Right hindlimb (tissue), 1 donor: ENCODE data around the gene CNN2.

ENCODE experiments used
- DNase-seq: peaks from one replicate; pipeline ENCODE4 v3.0.0-alpha.2; 2018

The CNN2 gene

DNA sequence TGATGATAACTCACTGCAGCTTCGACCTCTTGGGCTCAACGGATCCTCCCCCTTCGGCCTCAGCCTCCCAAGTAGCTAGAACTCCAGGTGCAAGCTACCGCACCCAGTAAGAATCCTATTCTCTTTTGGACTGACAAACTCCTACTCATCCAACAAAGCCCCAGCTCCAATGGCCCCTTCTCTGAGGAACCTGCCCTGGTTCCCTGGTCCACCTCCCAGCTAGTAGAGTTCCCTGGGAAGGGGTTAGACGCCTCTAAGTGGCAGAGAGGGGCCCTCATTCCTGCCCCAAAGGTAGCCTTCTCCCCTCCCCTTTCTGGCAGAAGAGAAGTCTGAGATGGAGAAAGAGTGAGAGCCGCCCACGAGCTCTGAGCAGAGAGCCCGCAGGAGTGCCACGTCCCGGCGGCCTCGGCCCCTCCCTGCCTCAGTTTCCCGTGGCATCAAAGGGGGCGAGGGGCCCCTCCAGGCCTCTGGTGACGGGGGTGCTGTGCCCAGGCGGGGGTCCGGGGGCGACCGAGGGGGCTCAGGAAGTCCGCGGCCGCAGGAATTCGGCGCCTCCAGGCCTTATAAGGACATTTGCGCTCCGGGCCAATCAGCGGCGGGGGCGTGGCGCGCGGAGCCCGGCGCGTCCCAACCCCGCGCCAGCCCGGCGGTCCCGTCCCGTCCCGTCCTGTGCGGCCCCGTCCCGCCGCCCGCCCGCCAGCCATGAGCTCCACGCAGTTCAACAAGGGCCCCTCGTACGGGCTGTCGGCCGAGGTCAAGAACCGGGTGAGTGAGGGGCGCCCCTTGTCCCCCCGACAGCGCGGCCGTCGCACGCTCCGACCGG is at the start of gene CNN2:
TSS of gene CNN2 (plus strand) at position 649 of the 823 bp plus-strand sequence. CDS start at position 703, 54 bp downstream.
- DNase-seq = peak; percentile 90

DNA sequence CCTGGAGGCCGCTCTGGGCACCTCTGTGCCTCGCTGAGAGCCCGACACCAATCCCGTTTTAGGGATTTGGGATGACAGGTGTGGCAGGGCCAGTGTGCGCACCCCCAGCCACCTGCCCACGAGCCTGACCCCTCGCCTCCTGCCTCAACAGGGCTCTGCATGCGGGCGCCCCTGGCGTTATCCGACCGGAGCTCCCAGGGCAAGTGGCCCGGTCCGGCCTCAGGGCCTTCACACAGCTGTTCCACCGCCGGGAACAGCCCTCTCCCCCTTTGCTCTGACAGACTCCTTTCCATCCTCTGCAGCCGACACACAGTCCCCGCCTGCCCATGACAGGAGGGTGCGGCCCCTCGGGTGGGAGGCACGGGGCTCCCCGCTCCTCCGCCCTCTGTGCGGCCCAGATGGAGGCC is 49.3 kb upstream of the CNN2 start:
- DNase-seq = no peak

DNA sequence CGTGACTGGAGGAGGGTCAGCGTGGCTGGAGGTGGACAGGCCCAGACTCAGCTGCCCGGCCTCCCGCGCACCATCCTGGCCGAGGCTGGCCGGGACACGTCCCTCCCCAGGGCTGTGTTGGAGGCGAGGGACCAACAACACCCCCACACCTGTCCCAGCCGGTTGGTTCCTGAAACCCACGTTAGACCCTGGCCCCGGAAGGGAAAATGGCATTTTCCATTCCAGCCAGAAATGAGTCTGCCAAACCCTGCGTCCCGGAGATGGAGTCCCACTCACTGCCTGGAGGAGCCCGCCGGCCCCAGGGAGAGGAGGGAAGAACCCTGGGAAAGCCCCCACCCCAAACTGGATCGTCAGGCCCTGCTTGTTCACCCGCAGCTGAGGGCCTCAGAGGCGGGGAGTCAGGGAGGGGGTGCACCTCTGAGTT is 47.1 kb upstream of the CNN2 start:
- DNase-seq = no peak

DNA sequence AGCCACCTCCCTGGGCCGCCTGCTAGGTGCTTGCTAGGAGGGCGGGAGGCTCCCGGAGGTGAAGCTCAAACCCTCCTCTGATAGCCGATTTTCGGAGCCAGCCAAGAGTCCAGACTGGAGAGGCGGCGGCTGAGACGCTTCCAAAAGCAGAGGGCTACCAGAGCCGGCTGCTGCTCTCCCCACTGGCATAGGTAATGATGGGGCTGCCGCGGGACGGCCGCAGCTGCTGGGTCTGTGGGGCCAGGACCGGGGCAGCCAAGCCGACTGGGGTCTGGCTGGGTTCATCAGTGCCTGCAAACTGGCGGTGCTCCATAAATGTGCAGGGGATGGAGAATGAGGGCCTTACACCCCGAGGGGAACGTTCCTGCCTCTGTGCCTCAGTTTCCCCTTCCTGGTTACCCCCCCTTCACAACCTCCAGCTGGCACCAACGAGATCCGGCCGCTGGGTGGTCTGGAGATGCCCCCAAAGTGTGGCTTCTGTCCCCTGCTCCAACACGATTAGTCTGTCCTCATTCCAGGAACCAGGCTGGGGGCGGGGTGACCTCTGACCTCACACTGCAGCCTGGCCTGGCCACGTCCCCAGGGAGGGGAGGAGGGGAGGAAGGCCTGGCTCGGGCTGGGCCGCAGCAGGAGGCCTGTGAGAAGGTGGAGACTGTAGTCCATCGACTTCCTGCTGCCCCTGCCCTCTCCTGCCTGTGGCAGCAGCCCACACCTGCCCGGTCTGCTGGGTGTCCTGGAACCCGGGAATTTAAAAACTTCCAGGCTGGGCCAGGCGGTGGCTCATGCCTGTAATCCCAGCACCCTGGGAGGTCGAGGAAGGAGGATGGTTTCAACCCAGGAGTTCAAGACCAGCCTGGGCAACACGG is 46.0 kb upstream of the CNN2 start:
- DNase-seq = no peak

DNA sequence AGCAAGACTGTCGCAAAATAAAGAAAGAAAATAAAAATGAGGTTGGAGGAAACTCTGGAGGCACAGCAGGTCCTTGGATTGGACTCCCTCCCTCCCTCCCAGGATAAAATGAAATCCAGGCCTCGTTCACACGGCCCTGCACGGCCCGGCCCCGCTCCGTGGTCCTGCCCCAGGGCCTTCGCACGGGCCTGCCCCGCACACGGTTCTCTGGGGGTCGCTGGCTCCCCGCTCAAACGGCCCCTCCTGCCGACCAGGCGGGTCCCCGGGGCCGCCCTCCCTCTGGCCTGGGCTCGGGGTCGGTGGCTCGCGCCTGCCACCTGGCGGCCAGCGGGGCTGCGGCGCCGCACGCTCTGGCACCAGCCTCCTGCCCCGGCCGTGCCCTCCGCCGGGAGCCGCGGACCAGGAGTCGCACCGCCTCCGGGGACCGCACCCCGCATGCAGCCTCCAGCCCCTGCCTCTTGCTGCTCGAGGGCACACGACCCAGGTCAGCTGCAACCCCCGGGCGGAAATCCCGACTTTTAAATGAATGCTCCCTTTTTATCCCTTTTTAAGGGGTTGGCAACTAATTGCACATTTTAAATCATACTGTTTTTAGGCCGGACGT is 43.7 kb upstream of the CNN2 start:
- DNase-seq = peak; percentile 81

DNA sequence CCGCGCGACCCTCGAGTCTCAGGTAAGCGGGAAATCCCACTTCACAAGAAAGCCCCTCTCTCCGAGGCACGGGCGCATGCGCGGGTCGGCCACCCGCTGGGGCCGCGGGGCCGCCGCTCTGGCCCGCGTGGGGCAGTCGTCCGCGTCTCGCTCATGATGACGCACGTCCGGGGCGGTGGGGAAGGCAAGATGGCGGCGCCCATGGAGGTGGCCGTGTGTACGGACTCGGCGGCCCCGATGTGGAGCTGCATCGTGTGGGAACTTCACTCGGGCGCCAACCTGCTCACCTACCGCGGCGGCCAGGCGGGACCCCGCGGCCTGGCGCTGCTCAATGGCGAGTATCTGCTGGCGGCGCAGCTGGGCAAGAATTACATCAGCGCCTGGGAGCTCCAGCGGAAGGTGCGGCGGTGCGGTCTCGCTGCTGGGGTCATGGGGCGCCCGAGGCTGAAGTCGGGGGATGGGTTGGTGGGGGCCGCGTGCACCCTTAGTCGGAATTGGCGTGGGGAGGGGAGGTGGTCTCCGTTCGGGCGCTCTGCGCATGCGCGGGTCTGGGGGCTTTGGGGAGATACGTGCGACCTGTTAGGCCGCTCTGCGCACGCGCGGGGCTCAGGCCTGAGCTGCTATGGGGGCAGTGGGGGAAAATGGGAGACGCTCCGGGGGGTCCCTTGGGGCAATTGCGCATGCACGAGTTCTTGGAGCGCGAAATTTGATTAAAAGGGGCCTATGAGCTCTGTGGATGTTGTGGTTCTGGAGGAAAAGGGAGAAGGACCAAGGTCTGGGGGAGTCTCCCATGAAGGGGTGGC is 42.0 kb upstream of the CNN2 start, which contains the start of gene WDR18:
TSS of gene WDR18 (plus strand) at position 181 of the 803 bp plus-strand sequence. CDS start at position 190, 9 bp downstream.
- peak; percentile 95 for DNase-seq

DNA sequence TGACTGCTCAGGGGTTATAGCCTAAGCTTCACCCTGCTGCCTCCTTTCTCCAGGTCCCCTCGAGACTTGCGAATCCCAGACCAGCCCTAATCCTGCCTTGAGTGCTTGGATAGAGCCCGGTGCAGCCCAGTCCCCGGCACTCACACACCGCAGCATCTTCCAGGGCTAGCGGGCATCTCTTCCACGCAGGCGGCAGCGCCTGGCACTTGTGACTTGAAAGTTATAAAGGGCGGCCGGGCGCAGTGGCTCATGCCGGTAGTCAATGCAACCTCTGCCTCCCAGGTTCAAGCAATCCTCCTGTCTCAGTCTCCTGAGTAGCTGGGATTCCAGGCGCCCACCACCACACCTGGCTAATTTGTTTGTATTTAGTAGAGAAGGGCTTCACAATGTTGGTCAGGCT is 40.3 kb upstream of the CNN2 start:
- DNase-seq = no peak

DNA sequence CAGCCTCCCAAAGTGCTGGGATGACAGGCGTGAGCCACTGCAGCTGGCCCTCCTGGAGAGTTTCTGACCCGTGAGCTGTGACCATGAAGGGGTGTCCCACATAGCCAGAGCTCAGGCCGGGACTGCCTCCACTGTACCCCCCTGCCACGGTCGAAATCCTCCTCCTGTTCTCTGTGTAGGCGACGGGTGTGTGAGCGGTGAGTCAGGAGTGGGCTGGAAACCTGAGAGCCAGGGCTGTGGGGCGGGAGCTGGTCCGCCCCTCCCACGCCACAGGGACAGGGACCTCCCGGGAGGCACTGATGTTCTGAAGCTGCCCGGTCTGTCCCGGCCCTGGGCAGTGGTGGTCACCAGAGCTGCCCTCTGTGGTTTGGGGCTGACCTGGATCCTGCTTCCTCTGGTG is 38.3 kb upstream of the CNN2 start:
- DNase-seq = no peak

DNA sequence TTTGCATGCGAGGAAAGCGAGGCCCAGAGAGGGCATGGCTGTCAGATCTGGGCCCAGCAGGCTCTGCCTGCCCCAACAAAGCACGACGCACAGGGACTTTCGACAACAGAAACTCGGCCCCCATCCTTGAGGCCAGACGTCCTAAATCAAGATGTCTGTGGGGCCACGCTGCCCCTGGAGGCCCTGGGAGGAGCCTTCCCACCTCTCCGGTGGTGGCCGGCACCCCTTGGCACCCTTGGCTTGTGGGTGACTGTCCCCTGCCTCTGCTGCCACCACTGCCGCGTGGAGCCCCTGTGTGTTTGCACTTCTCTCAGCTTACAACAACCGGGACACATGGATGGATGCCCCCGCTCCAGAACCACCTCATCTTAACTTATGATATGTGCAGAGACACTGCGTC is 37.9 kb upstream of the CNN2 start:
- no peak for DNase-seq

DNA sequence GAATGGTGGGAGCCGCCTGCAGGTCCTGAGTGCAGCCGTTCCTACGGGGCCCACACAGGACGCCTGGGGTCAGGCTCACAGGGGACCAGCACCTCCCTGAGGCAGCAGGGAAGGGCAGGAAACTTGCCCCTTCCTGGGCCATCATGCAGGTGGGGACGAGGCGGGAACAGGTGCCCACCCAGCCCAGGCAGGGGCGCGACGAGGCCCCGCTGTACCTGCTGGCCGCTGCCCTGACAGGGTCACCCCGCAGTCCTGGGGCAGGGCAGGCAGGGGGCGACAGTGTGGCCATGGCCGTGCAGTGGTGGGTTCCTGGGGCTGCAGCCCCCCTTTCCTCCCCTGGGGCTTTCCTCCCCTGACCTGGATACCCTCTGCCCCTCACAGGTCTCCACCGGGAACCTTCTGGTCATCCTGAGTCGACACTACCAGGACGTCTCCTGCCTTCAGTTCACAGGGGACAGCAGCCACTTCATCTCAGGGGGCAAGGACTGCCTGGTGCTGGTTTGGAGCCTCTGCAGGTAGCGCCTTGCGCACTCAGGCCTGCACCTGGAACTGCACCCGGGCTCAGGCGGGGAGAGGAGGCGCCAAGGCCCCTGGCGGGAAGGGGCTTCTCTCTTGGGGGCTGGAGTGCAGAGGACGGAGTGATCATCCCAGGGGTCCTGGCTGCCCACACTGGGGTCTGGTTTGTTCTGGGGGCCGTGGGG is 36.9 kb upstream of the CNN2 start:
- DNase-seq = no peak

DNA sequence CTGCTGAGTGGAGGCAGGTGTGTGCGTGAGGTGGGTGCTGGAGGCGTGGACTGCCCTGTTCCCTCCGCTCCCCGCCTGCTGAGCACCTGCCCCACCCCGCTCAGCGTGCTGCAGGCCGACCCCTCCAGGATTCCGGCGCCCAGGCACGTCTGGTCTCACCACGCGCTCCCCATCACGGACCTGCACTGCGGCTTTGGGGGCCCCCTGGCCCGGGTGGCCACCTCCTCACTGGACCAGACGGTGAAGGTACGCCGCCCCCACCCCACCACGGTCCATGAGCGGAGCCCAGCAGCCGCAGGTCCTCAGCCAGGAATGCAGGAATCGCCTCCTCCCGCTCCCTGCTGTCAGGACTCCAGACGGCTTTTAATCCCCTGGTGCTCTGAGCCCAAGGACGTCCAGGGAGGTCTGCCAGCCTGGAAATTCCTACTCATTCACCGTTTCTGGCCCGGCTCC is 36.3 kb upstream of the CNN2 start:
- DNase-seq = no peak

DNA sequence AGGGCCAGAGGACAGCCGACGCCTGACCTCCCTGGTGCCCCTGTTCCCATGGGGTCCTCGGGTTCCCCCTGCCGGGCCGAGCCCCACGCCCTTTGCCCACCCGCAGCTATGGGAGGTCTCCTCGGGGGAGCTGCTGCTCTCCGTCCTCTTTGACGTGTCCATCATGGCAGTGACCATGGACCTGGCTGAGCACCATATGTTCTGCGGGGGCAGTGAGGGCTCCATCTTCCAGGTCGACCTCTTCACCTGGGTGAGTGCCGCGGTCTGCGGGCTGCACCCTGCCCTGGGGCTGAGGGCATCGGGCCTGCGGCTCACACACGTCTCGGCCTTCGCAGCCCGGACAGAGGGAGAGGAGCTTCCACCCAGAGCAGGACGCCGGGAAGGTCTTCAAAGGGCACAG is 35.7 kb upstream of the CNN2 start:
- no peak for DNase-seq

DNA sequence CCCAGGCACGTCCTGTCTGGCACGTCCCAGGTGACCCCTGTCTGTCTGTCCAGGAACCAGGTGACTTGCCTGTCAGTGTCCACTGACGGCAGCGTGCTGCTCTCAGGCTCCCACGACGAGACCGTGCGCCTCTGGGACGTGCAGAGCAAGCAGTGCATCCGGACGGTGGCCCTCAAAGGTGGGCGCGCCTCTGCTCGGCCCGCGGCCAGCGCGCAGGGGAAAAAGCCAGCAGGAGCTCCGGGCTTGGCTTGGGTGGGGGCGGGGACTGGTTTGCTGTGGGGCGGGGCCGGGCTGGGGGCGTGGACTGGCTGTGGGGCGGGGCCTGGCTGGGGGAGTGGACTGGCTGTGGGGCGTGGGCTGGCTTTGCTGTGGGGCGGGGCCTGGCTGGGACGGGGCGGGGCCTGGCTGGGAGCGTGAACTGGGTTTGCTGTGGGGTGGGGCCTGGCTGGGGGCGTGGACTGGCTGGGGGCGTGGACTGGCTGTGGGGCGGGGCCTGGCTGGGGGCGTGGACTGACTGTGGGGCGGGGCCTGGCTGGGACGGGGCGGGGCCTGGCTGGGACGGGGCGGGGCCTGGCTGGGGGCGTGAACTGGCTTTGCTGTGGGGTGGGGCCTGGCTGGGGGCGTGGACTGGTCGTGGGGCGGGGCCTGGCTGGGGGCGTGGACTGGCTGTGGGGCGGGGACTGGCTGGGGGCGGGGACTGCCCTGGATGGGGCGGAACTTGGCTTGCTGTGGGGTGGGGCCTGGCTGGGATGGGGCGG is 35.1 kb upstream of the CNN2 start:
- no peak for DNase-seq

DNA sequence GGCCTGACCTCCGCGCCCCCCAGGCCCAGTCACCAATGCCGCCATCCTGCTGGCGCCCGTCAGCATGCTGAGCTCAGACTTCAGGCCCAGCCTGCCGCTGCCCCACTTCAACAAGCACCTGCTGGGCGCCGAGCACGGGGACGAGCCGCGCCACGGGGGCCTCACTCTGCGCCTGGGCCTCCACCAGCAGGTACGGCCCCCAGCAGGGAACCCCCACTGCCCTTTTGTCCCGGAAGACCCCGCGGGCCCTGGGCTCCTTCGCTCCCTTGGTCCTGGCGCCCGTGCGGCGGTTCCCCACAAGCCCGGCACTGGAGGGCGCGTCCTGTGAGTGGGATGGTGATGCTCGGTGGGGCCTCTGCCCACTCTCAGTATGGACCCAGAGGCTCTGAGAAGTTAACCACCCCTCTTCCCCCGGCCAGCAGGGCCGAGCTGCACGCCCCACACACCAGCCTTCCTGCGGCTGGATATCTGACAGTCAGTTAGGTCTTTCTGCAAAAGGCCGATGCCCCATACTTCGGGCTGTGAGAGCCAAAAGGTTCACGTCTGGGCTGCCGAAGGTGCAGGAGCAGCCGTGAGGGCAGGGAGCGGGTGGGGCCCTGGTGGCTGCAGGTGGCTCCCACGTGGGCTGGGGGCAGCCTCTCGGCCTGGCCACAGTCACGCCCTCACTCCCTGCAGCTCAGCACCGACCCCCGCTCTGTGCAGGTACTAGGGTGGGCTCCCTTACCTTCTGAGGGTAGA is 34.3 kb upstream of the CNN2 start:
- DNase-seq = no peak

DNA sequence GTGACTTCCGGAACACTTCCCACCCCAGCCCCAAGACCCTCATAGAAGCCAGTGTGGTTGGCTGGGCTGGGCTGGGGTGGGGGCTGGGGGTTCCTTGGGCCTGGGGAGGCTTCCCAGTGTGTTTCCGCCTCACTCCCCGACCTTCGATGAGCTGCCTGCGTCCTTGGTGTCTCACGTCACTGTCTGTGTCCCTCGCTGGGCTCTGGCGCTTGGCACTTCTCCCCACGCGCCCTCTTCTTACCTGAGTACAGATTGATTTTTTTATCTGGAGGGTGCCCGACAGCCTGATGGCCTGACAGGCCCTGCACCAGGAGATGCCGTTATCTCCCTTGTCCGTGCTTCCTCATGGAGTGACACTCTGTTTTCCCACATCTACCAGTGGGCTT is 33.7 kb upstream of the CNN2 start:
- no peak for DNase-seq

DNA sequence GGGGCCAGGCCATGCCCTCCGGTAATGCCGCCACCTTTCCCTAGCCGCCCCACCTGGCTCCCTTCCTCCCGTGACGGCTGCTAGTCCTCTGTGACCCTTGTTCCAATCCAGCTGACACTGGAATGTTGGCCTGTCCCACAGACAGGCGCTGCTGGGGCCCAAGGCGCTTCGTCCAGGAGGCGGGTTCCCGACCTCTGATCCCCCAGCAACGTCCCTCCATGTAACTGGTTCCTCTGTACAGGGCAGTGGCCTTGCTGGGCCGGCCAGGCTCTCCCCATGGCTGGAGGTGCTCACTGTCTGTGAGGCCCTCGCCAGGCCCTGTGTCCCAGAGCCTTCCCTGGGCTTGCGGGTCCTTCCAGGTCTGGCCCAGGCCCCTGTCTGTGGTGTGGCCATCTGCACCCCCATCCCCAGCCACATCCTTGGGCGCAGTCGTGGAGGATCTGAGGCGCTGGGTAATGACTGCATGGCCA is 33.0 kb upstream of the CNN2 start:
- no peak for DNase-seq

DNA sequence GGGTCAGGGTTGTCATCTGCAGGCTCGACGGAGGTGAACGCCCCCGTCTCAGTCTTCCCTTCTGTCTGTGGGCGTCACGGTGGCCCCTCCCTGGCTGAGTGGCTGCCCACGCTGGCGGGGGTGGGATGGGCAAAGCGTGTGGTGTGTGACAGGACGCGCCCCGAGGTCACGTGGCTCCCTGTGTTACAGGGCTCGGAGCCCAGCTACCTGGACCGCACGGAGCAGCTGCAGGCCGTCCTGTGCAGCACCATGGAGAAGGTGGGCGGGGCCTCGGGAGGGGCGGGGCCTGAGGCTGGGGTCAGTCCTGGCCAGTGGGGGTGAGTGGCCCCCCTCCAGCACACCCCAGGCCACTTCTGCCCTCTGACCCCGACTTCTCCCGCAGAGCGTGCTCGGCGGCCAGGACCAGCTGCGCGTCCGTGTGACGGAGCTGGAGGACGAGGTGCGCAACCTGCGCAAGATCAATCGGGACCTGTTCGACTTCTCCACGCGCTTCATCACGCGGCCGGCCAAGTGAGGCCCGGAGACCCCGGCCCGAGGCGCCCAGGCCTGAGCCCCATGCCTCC is 32.5 kb upstream of the CNN2 start:
- DNase-seq = no peak

DNA sequence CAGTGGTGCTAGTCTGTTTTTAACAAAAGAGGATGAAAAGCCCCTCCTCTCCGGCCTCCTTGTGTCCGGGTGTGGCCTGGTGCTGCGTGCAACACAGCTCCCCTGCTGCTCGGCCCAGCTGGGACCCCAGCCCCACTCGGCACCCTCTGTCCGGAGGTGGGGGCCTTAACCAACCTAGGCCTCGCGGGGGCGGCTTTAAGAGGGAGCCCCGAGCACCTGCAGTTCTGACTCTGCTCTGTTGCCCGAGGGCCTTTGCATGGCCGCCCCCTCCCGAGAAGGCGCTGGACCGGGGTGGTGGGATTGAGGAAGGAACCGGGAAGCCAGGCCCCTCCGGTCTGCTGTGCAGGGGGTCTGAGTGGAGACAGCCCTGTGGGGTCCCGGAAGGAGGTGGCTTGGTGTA is 31.9 kb upstream of the CNN2 start:
- no peak for DNase-seq

DNA sequence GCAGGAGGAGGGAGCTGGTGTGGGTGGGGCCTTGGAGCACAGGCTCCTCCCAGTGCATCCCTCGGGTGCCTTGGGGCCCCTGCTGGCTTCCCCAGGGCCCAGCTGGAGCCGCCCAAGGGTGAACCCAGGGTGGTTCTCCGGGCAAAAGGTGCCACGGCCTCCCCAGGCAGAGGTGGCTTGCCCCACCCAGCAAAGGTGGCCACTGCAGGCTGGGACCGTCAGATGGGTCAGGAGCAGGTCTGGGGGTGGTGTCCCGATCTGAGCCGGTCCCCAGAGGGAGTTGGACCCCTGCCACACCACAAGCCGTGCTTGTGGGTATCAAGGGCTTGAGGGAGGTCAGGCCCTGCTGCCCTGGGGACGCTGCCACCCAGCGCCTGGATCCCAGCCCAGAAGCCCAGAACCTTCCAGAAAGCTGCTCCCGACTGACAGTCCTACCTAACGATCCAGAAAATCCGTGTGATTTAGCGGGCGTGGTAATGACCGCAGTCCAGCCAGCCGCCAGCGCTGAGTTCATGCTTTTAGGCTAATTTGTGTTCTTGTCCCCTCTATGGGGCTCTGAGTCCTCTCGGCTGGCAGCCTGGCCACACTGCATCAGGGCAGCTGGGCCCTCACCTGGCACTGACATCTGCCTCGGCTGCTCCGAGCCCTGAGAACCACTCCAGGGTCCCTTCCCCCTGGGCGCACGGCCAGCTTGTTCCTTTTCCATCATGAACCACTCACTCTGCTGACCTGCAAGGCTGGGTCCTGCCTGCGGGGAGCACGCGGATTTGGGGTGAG is 31.2 kb upstream of the CNN2 start:
- no peak for DNase-seq
